ENCODE results near the gene COL23A1. TPM values are rescaled to one million over a fixed set of nuclear protein-coding genes. Genes with fewer than 3 reads are reported as not detected.

Gene COL23A1
- total and polyA plus RNA-seq, 8 donors: 0.52 to 9.5 (median 7.5) TPM

DNA sequence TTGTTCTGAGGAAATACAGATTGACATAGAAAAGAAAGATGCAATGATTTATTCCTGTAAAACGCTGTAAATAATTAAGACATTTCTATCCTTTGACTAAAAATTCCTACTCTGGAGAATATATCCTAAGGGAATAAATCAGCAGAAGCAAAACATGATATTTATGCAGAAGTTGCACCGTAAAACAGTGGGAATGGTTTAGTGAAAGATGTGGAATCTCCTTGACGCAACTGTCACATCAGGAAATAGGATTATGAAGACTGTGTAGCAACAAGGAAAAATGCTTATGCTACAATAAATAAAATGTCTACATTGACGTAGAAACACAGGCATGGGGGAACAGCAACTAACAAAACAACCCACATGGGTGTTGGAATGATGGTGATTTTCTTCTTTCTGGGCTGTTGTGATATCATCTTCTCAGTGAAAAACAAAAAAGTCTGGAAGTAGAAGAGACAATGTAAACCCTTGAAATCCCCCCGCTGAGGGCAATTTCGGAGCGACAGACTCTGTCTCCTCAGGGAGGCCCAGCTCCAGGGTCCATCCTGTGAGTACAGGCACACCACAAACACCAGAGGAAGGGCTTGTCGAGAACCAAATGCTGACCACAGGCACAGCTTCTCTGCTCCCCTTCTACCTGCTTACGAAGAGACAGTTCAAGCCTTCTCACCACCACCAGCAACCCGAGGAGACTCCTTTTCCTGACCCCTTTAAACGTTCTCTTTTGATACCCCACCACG lies 25.2 kb downstream of the COL23A1 start:
- H3K36me3 ChIP-seq: no peaks in the 10 kb centered on the region
- H3K27me3 ChIP-seq: peaks cover 0 to 25% of the 10 kb centered on the region in 2 donors
- no peak for ATAC-seq
- TF ChIP-seq, protein P1, sequence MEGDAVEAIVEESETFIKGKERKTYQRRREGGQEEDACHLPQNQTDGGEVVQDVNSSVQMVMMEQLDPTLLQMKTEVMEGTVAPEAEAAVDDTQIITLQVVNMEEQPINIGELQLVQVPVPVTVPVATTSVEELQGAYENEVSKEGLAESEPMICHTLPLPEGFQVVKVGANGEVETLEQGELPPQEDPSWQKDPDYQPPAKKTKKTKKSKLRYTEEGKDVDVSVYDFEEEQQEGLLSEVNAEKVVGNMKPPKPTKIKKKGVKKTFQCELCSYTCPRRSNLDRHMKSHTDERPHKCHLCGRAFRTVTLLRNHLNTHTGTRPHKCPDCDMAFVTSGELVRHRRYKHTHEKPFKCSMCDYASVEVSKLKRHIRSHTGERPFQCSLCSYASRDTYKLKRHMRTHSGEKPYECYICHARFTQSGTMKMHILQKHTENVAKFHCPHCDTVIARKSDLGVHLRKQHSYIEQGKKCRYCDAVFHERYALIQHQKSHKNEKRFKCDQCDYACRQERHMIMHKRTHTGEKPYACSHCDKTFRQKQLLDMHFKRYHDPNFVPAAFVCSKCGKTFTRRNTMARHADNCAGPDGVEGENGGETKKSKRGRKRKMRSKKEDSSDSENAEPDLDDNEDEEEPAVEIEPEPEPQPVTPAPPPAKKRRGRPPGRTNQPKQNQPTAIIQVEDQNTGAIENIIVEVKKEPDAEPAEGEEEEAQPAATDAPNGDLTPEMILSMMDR (IDR thresholded peaks at IDR 0.05): no peak
- H3K4me3 ChIP-seq: no peak overlapping the region
- no peaks in the 10 kb centered on the region for H3K4me1 ChIP-seq
- H3K27ac ChIP-seq: no peak overlapping the region
- intact Hi-C loops (cut with DNase I): no loop called here
- H3K9me3 ChIP-seq: peaks cover 0 to 4% of the 10 kb centered on the region in 2 donors
- DNase-seq: no peak

DNA sequence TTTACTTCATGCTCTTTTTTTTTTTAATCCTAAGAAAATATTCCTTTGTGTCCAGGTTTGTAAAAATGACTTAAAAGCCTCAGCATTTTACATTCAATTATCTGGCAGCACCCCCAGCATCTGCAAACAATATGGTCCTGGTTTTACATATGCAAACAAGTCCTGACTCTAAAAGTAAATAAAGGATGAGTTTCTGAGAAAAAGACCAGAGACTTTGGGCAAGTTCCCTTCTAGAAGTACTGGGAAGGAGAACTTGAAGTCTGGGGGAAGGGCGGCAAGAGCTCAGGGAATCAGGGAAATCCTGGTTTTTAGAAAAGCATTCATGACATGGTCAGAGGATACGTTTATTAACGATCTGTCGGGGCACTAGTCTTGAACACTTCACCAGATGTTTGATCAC lies 25.8 kb downstream of the COL23A1 start:
- intact Hi-C loops (cut with DNase I): no loop called here
- TF ChIP-seq, protein P1 (IDR thresholded peaks at IDR 0.05): no peak

DNA sequence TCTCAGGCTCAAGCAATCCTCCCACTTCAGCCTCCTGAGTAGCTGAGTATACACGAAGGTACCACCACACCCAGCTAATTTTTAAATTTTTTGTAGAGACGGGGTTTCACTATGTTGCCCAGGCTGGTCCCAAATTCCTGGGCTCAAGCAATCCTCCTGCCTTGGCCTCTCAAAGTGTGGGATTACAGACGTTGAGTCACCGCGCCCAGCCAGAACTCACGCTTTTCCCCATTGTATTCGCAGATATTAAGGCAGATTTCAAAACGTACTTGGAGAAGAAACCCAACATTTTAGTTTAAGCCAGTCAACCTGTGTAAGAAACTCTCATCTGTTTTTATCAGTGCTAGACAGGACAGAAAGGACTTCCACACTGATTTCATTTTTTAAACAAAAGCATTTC lies 26.6 kb downstream of the COL23A1 start:
- intact Hi-C loops (cut with DNase I): no loop called here
- ATAC-seq: no peak

More for the DNA sequence above, 25.8 kb downstream of the COL23A1 start:
- no peak for DNase-seq
- Histone ChIP-seq H3K27ac (no peak overlapping the region), H3K4me3 (no peak overlapping the region), H3K36me3 (no peaks in the 10 kb centered on the region), H3K9me3 (peaks cover 0 to 4% of the 10 kb centered on the region in 2 donors), H3K27me3 (peaks cover 0 to 25% of the 10 kb centered on the region in 2 donors), H3K4me1 (no peaks in the 10 kb centered on the region)
- ATAC-seq: no peak

DNA sequence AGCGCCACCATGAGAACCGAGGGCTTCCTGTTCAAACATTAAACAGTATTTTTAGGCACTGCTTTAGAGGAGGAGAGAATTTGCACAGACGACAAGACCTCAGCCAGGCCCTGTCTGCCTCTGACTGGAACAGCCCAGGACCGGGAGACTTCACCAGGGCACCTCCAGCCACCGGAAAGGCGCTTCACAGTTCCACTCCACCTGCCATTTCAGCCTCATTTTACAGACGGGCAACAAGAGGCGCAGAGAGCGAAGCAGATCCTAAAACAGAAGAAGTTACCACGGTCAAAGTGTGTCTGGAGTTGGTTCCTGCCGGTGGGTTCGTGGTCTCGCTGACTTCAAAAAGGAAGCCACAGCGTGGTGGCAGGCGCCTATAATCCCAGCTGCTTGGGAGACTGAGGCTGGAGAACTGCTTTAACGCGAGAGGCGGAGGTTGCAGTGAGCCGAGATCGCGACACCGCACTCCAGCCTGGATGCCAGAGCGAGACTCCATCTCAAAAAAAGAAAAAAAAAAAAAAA lies 28.4 kb downstream of the COL23A1 start:
- intact Hi-C loops (cut with DNase I): no loop called here
- peaks cover 0 to 25% of the 10 kb centered on the region in 2 donors for H3K27me3 ChIP-seq
- ATAC-seq: no peak
- peaks cover 0 to 4% of the 10 kb centered on the region in 2 donors for H3K9me3 ChIP-seq
- no peak overlapping the region for H3K27ac ChIP-seq
- no peak for DNase-seq
- H3K36me3 ChIP-seq: no peaks in the 10 kb centered on the region
- TF ChIP-seq, protein P1 (IDR thresholded peaks at IDR 0.05): no peak
- no peaks in the 10 kb centered on the region for H3K4me1 ChIP-seq
- H3K4me3 ChIP-seq: no peak overlapping the region

More for the DNA sequence above, 26.6 kb downstream of the COL23A1 start:
- peaks cover 0 to 4% of the 10 kb centered on the region in 2 donors for H3K9me3 ChIP-seq
- H3K36me3 ChIP-seq: no peaks in the 10 kb centered on the region
- H3K27ac ChIP-seq: no peak overlapping the region
- H3K4me1 ChIP-seq: no peaks in the 10 kb centered on the region
- TF ChIP-seq, protein P1 (IDR thresholded peaks at IDR 0.05): no peak
- H3K27me3 ChIP-seq: peaks cover 0 to 25% of the 10 kb centered on the region in 2 donors
- no peak for DNase-seq
- no peak overlapping the region for H3K4me3 ChIP-seq

DNA sequence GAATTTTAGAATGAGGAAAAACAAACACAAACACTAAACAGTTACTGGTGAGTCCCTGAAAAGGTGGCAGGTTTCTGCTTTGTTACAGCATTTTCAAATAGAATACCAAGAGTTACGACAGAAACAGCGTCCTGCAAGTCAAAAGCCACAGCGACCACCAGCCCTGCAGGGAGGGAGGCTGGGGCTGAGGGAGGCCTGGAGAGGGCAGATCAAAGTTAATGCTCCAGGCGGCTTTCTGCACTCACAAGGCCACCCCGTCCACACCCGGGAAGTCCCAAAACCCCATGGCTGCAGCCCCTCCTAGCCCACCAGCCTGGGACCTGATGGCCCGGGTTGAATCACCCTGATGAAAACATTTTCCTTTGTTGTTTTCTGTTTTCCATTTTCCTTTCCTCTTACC lies 29.3 kb downstream of the COL23A1 start:
- peaks cover 0 to 4% of the 10 kb centered on the region in 2 donors for H3K9me3 ChIP-seq
- H3K27me3 ChIP-seq: peaks cover 0 to 25% of the 10 kb centered on the region in 2 donors
- no peak overlapping the region for H3K27ac ChIP-seq
- no peak for DNase-seq
- TF ChIP-seq, protein P1 (IDR thresholded peaks at IDR 0.05): no peak
- no peaks in the 10 kb centered on the region for H3K4me1 ChIP-seq
- H3K36me3 ChIP-seq: no peaks in the 10 kb centered on the region
- no peak for ATAC-seq
- H3K4me3 ChIP-seq: no peak overlapping the region
- intact Hi-C loops (cut with DNase I): no loop called here
